ENCODE results near the gene NAT14. TPM values are rescaled to one million over a fixed set of nuclear protein-coding genes. Genes with fewer than 3 reads are reported as not detected.

Gene NAT14
- polyA plus RNA-seq, 1 donor from 2014 or later, result 129 TPM

DNA sequence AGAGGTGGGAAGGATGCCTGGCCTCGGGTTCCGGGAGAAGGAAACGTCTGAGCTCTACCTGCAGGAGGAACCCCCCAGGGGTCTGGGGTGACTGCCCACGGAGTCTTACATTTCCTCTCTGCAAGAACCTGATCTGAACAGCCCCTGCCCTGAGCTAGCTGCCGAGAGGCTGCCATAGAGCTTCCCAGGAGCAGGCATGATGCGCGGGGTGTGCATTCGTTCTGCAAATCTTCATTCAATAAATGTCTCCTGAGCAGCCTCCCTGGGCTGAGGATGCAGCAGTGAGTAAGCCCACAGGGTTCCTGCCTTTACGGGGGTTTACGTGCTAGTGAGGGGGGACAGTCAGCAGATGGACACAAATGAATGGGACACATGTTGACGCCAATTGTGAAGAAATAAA, 40.3 kb upstream of the NAT14 start:
- peak overlapping the region; percentile 22 for H3K4me3 ChIP-seq (ENCODE audit: low read length)
- H3K27ac ChIP-seq (ENCODE audit: low read length), result no peak overlapping the region
- H4K20me1 ChIP-seq (ENCODE audit: insufficient read depth), result peaks cover 6% of the 10 kb centered on the region
- H3K4me2 ChIP-seq (ENCODE audit: low read length), result no peak overlapping the region
- H3K9ac ChIP-seq (ENCODE audit: low read length), result no peak overlapping the region
- no peaks in the 10 kb centered on the region for H3K36me3 ChIP-seq (ENCODE audit: insufficient read depth, low read length)
- H3K9me2 ChIP-seq (ENCODE audit: insufficient read depth, low read length), result no peaks in the 10 kb centered on the region
- H3K79me2 ChIP-seq (replicated peaks; ENCODE audit: insufficient read depth, low read length), result no peaks in the 10 kb centered on the region
- H3K9me3 ChIP-seq (ENCODE audit: low read length), result no peaks in the 10 kb centered on the region
- no peaks in the 10 kb centered on the region for H3F3A ChIP-seq (ENCODE audit: insufficient read depth, low read length, poor library complexity, severe bottlenecking)
- no peak overlapping the region for H2AFZ ChIP-seq (ENCODE audit: low read depth, low read length)
- H3K27me3 ChIP-seq (ENCODE audit: insufficient read depth, low read depth, low read length), result peaks cover 53% of the 10 kb centered on the region
- TF ChIP-seq, protein P1, sequence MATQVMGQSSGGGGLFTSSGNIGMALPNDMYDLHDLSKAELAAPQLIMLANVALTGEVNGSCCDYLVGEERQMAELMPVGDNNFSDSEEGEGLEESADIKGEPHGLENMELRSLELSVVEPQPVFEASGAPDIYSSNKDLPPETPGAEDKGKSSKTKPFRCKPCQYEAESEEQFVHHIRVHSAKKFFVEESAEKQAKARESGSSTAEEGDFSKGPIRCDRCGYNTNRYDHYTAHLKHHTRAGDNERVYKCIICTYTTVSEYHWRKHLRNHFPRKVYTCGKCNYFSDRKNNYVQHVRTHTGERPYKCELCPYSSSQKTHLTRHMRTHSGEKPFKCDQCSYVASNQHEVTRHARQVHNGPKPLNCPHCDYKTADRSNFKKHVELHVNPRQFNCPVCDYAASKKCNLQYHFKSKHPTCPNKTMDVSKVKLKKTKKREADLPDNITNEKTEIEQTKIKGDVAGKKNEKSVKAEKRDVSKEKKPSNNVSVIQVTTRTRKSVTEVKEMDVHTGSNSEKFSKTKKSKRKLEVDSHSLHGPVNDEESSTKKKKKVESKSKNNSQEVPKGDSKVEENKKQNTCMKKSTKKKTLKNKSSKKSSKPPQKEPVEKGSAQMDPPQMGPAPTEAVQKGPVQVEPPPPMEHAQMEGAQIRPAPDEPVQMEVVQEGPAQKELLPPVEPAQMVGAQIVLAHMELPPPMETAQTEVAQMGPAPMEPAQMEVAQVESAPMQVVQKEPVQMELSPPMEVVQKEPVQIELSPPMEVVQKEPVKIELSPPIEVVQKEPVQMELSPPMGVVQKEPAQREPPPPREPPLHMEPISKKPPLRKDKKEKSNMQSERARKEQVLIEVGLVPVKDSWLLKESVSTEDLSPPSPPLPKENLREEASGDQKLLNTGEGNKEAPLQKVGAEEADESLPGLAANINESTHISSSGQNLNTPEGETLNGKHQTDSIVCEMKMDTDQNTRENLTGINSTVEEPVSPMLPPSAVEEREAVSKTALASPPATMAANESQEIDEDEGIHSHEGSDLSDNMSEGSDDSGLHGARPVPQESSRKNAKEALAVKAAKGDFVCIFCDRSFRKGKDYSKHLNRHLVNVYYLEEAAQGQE (IDR thresholded peaks at IDR 0.05; ENCODE audit: borderline replicate concordance), result no peak
- TF ChIP-seq EZH2 (IDR thresholded peaks at IDR 0.05; ENCODE audit: borderline replicate concordance, insufficient read depth, low read length, poor library complexity, severe bottlenecking) (no peak), TAF1 (IDR thresholded peaks at IDR 0.05; ENCODE audit: low read depth) (no peak), EP300 (conservative IDR thresholded peaks at IDR 0.05; ENCODE audit: poor library complexity, severe bottlenecking) (no peak), POLR2AphosphoS5 (IDR thresholded peaks at IDR 0.05) (no peak), SMC3 (conservative IDR thresholded peaks at IDR 0.05; ENCODE audit: poor library complexity) (no peak), MXI1 (conservative IDR thresholded peaks at IDR 0.05; ENCODE audit: poor library complexity, severe bottlenecking) (no peak), RAD21 (conservative IDR thresholded peaks at IDR 0.05) (no peak)
- TF ChIP-seq, protein P2, sequence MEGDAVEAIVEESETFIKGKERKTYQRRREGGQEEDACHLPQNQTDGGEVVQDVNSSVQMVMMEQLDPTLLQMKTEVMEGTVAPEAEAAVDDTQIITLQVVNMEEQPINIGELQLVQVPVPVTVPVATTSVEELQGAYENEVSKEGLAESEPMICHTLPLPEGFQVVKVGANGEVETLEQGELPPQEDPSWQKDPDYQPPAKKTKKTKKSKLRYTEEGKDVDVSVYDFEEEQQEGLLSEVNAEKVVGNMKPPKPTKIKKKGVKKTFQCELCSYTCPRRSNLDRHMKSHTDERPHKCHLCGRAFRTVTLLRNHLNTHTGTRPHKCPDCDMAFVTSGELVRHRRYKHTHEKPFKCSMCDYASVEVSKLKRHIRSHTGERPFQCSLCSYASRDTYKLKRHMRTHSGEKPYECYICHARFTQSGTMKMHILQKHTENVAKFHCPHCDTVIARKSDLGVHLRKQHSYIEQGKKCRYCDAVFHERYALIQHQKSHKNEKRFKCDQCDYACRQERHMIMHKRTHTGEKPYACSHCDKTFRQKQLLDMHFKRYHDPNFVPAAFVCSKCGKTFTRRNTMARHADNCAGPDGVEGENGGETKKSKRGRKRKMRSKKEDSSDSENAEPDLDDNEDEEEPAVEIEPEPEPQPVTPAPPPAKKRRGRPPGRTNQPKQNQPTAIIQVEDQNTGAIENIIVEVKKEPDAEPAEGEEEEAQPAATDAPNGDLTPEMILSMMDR (IDR thresholded peaks at IDR 0.05; ENCODE audit: poor library complexity, severe bottlenecking), result no peak

DNA sequence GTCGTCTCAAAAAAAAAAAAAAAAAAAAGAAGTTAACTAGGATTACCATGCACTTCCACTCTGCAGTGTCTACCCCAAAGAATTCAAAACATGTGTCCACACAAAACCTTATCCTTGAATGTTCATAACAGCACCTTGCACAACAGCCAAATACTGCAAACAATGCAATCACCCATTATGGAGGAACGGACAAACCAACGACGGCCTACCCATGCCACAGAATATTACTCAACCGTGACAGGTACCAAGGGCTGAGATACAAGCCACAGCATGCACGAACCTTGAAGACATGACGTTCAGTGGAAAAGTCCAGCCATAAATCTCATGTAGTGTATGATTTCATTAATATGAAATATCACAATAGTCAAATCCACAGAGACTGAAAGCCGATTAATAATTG, 38.9 kb upstream of the NAT14 start:
- no peaks in the 10 kb centered on the region for H3K9me2 ChIP-seq (ENCODE audit: insufficient read depth, low read length)
- H4K20me1 ChIP-seq (ENCODE audit: insufficient read depth), result peaks cover 6% of the 10 kb centered on the region
- H3K9me3 ChIP-seq (ENCODE audit: low read length), result no peaks in the 10 kb centered on the region
- no peak overlapping the region for H3K4me2 ChIP-seq (ENCODE audit: low read length)
- TF ChIP-seq POLR2AphosphoS5 (IDR thresholded peaks at IDR 0.05) (no peak), EZH2 (IDR thresholded peaks at IDR 0.05; ENCODE audit: borderline replicate concordance, insufficient read depth, low read length, poor library complexity, severe bottlenecking) (no peak), RAD21 (conservative IDR thresholded peaks at IDR 0.05) (no peak), MXI1 (conservative IDR thresholded peaks at IDR 0.05; ENCODE audit: poor library complexity, severe bottlenecking) (no peak)
- TF ChIP-seq, protein P2 (IDR thresholded peaks at IDR 0.05; ENCODE audit: poor library complexity, severe bottlenecking), result no peak
- TF ChIP-seq, protein P1 (IDR thresholded peaks at IDR 0.05; ENCODE audit: borderline replicate concordance), result no peak
- no peaks in the 10 kb centered on the region for H3K36me3 ChIP-seq (ENCODE audit: insufficient read depth, low read length)
- no peak overlapping the region for H2AFZ ChIP-seq (ENCODE audit: low read depth, low read length)
- H3F3A ChIP-seq (ENCODE audit: insufficient read depth, low read length, poor library complexity, severe bottlenecking), result no peaks in the 10 kb centered on the region
- no peak overlapping the region for H3K9ac ChIP-seq (ENCODE audit: low read length)
- no peak overlapping the region for H3K4me3 ChIP-seq (ENCODE audit: low read length)
- peaks cover 40% of the 10 kb centered on the region for H3K27me3 ChIP-seq (ENCODE audit: insufficient read depth, low read depth, low read length)
- H3K79me2 ChIP-seq (replicated peaks; ENCODE audit: insufficient read depth, low read length), result no peaks in the 10 kb centered on the region
- no peak overlapping the region for H3K27ac ChIP-seq (ENCODE audit: low read length)

Measured in neural cell (in vitro differentiated cells).